ENCODE results near the gene KIF6.

- TF ChIP-seq CTCF (IDR thresholded peaks at IDR 0.05) (no peak), POLR2A (IDR thresholded peaks at IDR 0.05) (no peak)
These were observed 201.2 kb downstream of the KIF6 start for GRCh38 chr6:39524007-39524406.
